ENCODE measurements around the gene CLASRP.

DNA sequence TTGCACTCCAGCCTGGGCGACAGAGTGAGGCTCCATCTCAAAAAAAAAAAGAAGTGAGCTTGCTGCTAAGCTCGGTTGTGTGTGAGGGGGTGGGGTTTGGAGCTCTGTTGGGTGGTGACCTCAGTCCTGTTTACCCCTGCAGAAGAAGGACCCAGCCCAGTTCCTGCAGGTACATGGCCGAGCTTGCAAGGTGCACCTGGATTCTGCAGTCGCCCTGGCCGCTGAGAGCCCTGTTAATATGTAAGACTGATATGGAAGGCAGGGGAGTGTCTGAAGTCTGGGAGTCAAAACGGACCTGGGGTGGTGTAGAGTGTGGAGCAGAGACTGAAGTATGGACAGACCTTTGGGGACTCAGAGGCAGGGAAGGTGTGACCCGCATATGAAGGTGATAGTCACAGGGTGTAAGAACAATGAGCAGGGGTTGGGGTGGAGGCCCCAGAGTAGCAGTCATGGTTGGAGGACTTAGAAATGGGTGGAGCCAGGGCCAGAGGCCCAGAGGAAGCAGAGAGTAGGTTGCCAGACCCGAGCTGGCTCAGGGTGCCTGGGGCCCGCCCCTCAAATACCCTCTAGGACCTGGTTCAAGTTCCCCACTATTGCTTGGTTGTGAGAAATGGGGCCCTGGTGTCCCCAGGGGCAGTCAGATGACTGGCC, 13.2 kb downstream of the CLASRP start:
- TF ChIP-seq EZH2 (IDR thresholded peaks at IDR 0.05; ENCODE audit: insufficient read depth, poor library complexity, severe bottlenecking) (no peak), EZH2phosphoT487 (IDR thresholded peaks at IDR 0.05; ENCODE audit: insufficient read depth, low read depth) (no peak)
